GM19467 (cell line): ENCODE results near the gene PACSIN2.
"Not testable (repeated sequence)": the region's sequence is repeated elsewhere in the genome, so short reads cannot be mapped to it uniquely, and the experiment has no call there.

ENCODE experiments used
- ATAC-seq: cut with Tn5 transposase; IDR thresholded peaks from one replicate; pipeline ENCODE4 v1.9.1; 2021; ENCODE audit warnings: mild to moderate bottlenecking, moderate library complexity; ENCODE audit not compliant: unreplicated experiment

PACSIN2 gene

DNA sequence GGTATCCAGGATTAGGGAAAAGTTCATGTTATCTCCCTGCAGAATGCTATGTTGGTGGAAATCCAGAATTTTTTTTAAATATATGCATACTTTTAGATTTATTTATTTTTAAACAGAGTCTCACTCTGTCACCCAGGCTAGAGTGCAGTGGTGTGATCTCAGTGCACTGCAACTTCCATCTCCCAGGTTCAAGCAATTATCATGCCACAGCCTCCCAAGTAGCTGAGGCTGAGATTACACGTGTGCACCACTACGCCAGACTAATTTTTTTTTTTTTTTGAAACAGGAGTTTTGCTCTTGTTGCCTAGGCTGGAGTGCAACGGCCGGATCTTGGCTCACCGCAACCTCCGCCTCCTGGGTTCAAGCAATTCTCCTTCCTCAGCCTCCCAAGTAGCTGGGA is 2.6 kb downstream of the PACSIN2 start:
- ATAC-seq, result no peak

GRCh38 chr22:43011079-43011478 is 3.9 kb downstream of the PACSIN2 start:
- ATAC-seq, result no peak

DNA sequence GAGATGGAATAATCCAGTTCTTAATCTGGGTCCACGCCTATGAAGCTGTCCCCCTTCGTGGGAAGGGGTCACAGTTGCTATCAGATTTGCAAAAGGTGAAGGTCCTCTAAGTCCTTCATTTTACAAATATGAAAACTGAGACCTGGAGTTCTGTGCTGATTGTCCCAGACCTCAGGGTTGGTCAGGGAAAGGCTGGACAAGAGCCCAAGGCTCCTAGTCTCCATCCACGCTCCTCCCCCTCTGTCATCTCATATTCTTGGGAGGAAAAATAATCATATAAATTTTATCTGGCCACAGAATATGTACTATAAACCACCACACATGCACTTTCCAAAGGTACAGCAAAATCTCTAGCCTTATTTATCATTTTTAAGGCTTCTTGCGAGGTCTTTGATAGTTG is 5.5 kb downstream of the PACSIN2 start:
- no peak for ATAC-seq

GRCh38 chr22:43008921-43009320 is 6.0 kb downstream of the PACSIN2 start:
- ATAC-seq, result no peak

GRCh38 chr22:43008509-43008908 is 6.4 kb downstream of the PACSIN2 start:
- no peak for ATAC-seq

DNA sequence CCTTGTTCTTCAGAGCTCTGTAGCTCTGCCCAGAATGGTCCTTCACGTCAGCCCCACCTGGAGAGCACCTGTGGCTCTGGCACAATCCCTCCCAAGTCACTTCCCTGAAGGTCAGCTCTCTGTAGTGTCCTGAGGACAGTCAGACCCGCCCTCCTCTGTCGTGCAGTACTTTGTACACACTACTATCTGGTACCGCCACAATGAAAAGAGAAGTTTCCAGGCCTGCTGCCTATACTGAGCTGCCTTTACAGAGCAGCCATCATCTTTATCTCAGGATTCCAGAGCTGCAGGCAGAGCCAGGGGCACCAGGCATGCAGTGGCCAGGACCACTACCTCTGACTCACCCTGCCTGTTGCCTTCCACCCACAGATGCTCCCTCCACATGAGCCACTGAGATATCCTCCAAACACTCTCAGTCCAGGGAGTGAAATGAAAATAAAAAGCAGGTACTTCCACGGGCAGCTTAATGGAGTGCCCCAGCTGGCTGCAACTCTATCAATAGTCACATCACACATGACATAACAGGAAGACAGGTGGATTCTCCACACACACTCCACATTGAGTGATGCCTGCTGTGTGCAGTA is 7.3 kb downstream of the PACSIN2 start:
- no peak for ATAC-seq

DNA sequence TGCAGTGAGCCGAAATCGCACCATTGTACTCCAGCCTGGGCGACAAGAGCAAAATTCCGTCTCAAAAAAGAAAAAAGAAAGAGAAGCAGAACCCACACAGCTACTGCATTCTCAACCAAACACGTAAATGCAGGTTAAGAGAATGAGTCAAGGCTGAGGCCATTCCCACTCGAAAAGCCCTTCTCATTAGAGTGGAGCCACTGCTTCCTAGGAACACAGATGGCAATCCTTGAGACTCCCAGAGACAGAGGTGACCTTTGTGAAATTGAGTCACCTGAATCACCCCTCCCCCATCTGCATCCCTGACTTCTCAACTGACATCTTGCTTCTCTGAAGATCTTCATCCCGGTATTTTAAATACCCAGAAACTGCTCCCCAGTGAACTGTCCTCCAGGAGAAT is 8.2 kb downstream of the PACSIN2 start:
- no peak for ATAC-seq

- no peak for ATAC-seq
Measured at GRCh38 chr22:43006016-43006505, 8.9 kb downstream of the PACSIN2 start.

DNA sequence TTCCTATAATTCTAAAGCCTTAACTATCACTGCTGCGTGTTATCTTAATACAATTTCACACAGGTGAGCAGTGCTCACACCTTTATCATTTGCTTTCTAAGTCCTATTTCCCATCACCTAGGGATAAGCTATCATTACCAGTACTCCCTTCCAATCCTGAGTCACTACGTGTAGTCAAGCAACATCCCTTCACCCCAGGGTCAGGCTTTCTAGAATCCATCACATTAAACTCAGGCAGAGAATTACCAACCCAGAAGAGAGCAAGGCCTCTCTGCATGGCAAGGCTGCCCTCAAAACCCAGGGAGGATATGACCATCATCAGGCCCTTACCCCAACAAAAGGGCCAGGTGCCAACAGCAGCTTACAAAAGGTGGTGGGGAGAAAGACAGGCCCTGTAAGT is 9.8 kb downstream of the PACSIN2 start:
- no peak for ATAC-seq

- ATAC-seq, result no peak
Measured at GRCh38 chr22:43004362-43005035, 10.4 kb downstream of the PACSIN2 start.

GRCh38 chr22:43002202-43002586 is 12.8 kb downstream of the PACSIN2 start:
- ATAC-seq, result no peak

DNA sequence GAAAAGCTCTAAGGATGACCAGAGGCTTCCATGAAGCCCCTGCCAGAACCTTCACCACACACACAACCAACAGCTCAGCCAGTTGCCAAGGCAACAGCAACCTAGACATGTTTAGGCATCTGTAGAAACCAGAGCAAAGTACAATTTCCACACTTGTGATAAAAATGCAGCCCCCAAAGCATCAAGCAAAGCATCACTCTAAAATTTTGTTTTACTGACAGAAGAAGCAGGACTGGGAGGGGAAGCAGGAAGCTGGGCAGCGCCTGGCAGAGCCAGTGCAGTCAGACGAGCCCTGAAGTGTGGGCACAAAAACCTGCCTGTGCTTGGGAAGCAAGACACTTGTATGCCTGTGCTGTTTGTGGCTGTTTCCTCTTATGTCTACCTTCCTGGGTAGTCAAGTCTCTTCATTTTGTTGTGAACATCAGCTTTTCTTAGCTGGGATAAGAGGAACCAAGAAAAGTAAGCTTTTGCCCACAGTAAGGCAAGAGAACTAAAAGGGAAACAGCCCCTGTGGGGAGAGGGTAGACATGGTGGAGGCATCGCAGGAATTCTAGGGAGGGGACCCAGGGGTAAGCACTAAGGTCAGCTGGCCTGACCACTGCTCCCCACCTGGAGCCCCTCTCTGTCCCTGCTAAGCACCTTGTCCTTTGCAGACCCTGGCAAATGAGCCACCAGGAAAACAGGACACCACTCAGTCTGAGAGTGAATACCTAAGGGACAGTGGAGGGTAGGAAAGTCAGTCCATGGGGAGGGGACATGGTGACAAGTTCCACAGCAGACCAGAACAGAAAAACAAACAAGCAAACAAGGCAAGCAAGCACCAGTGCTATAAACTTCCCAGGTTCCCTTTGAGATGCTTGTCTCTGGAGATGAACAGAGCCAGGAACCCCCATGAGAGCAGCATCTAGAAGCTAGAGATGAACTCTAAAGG is 13.4 kb downstream of the PACSIN2 start:
- ATAC-seq, result no peak

GRCh38 chr22:43000441-43001175 is 14.3 kb downstream of the PACSIN2 start:
- ATAC-seq, result no peak

DNA sequence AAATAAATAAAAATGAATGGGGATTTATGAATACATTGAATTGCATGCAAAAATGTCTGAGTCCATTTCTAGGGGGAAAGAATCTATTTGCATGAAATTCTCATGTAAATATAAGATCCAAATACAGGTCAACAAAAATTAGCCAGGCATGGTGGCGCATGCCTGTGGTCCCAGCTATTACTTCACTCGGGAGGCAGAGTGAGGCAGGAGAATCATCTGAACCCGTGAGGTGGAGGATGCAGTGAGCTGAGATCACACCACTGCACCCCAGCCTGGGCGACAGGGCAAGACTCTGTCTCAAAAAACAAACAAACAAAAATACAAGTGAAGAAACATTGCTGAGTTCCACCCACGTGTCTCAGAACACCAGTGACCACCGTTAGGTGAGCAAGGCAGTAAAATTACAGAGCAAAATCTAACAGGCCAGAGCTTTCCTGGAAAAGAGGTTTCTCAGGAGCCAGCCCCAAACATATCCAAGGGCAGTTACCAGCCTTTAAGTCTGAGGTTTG is 17.3 kb downstream of the PACSIN2 start:
- no peak for ATAC-seq

- ATAC-seq, result no peak
Measured at GRCh38 chr22:42996646-42997365, 18.1 kb downstream of the PACSIN2 start.

- not testable (repeated sequence) for ATAC-seq
Measured at GRCh38 chr22:42995654-42996053, 19.3 kb downstream of the PACSIN2 start.

DNA sequence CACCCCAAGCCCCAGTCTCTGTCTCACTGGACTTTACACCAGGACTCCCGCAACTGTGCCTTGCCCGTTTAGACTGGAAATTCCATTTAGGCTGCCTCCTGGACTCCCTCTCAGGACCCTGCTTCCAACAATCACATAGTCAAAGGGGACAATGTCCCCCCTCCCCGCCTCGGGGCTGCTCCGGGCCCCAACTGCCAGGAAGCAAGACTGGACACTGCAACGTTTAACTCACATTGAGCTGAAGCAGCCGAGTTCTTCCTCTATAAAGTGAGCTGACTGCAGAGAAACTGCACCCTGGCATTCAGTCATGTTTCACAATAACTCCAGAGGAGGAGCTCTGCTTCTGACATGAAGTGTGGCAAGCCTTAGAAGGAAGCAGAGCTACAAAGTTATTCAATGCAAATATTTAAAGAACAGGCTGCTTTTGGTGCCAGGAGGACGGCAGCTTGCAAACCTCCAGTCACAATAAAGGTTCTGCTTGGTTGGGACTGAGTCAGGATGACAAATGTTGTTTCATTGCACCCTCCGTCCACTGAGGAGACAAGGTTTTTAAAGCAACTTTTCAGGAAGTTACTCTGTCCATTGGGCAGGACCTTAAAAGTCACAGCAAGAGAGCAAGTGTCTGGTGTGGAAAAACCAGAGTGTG is 19.9 kb downstream of the PACSIN2 start:
- no peak for ATAC-seq

DNA sequence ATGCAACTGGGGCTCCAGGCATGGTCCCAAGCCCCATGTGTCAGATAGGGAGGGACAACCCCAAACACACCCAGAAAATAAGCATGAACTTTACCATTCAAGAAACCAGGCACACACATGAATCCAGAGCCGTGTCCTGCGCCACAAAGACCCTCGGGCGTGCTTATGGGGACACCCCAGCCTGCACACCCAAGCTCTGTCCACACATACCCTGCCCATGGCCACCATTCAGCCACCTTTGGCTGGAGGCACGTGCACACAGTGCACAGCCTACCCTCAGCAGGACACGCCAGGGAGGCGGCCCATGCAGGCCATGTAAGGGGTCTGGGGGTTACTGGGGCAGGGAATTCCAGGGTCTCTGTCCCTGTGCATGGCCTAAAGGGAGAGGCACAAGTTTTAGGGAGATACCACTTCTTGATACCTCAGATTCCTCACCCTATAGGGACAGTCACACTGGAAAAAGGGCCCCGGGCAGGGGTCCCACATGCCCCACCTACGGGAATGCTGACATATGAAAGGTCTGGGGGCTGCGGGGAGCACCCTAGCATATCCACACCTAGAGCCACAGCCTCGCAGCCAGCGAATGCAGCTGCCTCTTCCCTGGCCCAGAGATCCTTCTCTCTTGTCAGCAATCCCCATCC is 20.6 kb downstream of the PACSIN2 start:
- ATAC-seq, result no peak

GRCh38 chr22:42993651-42994275 is 21.2 kb downstream of the PACSIN2 start:
- ATAC-seq, result no peak
